Adrenal gland (tissue), 12 donors: Measurements from ENCODE around the gene SRGAP3. TPM values are rescaled to one million over a fixed set of nuclear protein-coding genes. Genes with fewer than 3 reads are reported as not detected.

Experiments used
- DNase-seq, 7 donors: peaks; one replicate each; pipeline ENCODE4 v3.0.0-alpha.2; 2019 to 2020
- H3K27ac ChIP-seq, 5 donors: fragments of 200-600 bp; sonication (generic) in 4 of 5; 1 replicate in 3 of 5; 2 replicates in 2 of 5; pipeline versions ENCODE4 v1.5.1 to v1.8.0; 2016 to 2020; ENCODE audit warnings: mild to moderate bottlenecking in 1 of 5
- H3K27me3 ChIP-seq: fragments of 200-600 bp; 2 replicates; pipeline ENCODE4 v1.8.0; 2021
- H3K36me3 ChIP-seq, 2 donors: fragments of 200-600 bp; replicated peaks in 1 of 2; 1 replicate in 1 of 2; 2 replicates in 1 of 2; pipeline versions ENCODE4 v1.5.1 to v1.8.0; 2018 to 2022
- H3K4me1 ChIP-seq, 2 donors: fragments of 200-600 bp; replicated peaks in 1 of 2; 1 replicate in 1 of 2; 2 replicates in 1 of 2; pipeline versions ENCODE4 v1.5.1 to v1.8.0; 2018 to 2021
- H3K4me3 ChIP-seq, 4 donors: fragments of 200-600 bp; sonication (generic) in 3 of 4; one replicate each; pipeline ENCODE4 v1.5.1; 2016 to 2018
- H3K9me3 ChIP-seq, 3 donors: fragments of 200-600 bp; sonication (generic) in 1 of 3; replicated peaks in 1 of 3; 1 replicate in 2 of 3; 2 replicates in 1 of 3; pipeline versions ENCODE4 v1.5.1 to v1.8.0; 2016 to 2021
- CTCF ChIP-seq, 6 experiments: fragments of 450-650 bp in 4 of 6; fragments of 200-600 bp in 2 of 6; sonication (generic) in 1 of 6; IDR thresholded peaks; 1 replicate in 5 of 6; 2 replicates in 1 of 6; pipeline versions ENCODE4 v1.5.1 to v1.8.0; 2016 to 2021; ENCODE audit warnings: antibody characterized with exemption in 6 of 6, mild to moderate bottlenecking in 2 of 6, moderate library complexity in 1 of 6
- POLR2A ChIP-seq, 2 donors: fragments of 450-650 bp; IDR thresholded peaks; one replicate each; pipeline ENCODE4 v1.6.1; 2017; ENCODE audit warnings: antibody characterized with exemption in 2 of 2, mild to moderate bottlenecking in 2 of 2, moderate library complexity in 1 of 2
- WGBS, 4 donors: extraction: QIAGEN DNeasy Blood & Tissue Kit in 2 of 4; methylation state at CpG; one replicate each; pipeline versions ENCODE4 v1.1.5 to v1.1.7; 2013 to 2017; 5-methylcytosine and 5-hydroxymethylcytosine counted together
- intact Hi-C, 2 donors: fragments of 100-400 bp; cut with DNase I; formaldehyde crosslinking; loops; one replicate each; pipeline versions ENCODE4 v1.14.1 to v1.15.0; 2022 to 2023
- polyA plus RNA-seq, 3 donors: library from polyadenylated mRNA; stranded (reverse); fragments of 200-250 nt in 2 of 3; fragments of 350-450 nt in 1 of 3; fragmentation: Illumina TruSeq in 1 of 3; extraction: RNeasy Lipid Tissue Mini Kit (QIAGEN cat#74804) in 1 of 3; gene quantifications; one replicate each; pipeline ENCODE4 v1.2.3, GENCODE V29; 2013 to 2014
- total RNA-seq, 9 donors: library from RNA; depleted of rRNA in 4 of 9; stranded (reverse); fragments of >200 nt in 4 of 9; fragments of 120-200 nt in 1 of 9; fragmentation: NEBNext Ultra II Directional in 1 of 9; extraction: Animal tissue kit (Norgen Biotek cat#: 25700) in 1 of 9; gene quantifications; one replicate each; pipeline versions ENCODE4 v1.1.0 to v1.2.4, GENCODE V29; 2013 to 2023
- donor health status: healthy with polysubstance abuse.
- donor health status: Bipolar disorder and iron deficiency.
- donor health status: DM: yes; HTN: yes; CAD: no.
- donor health status: DM: no; HTN: no; CAD: no.
- donor health status: DM: no; HTN: no; CAD: no.
- donor health status: DM: yes; HTN: yes; CAD: no.

Gene SRGAP3
- total and polyA plus RNA-seq, 12 donors = 3.3 to 35.0 (median 17.8) TPM

DNA sequence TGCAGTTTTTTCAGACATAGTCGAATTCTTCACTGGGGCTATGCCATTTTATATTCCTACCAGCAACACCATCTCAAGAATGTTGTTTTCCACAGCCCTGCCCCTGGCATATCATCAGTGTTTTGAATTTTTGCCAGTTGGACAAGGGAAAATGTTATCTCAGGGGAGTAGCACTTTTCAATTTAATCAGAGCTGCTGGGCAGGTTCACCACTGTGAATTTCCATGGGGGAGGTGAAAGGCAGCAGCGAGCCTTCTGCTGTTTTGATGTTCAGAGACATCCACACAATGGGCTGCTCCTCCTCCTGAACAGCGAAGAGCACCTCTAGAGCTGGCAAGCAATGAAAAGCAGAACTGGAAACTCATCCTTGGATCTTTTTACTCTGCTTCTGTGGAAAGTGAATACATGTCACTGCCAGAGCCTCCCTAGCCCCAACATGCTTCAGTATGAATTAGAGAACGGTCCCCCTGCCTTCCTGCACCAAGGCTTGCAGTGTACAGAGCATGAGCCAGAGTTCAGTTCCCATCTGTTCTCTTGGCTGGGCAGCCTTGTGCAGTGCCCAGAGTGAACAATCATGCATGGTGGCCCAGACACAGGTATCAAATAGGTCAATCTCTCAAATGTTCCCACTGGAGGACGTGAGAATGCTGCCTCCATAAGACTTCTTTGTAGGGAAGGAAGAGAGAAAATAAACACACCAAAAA is 230.0 kb downstream of the SRGAP3 start:
- H3K36me3 ChIP-seq = no peaks in the 10 kb centered on the region
- H3K4me3 ChIP-seq = no peak overlapping the region
- no peak for TF ChIP-seq POLR2A (IDR thresholded peaks at IDR 0.05)
- TF ChIP-seq CTCF (IDR thresholded peaks at IDR 0.05) = no peak
- H3K27me3 ChIP-seq = no peaks in the 10 kb centered on the region
- intact Hi-C loops = no loop called here
- H3K4me1 ChIP-seq = peaks cover 0 to 9% of the 10 kb centered on the region in 2 donors
- no peaks in the 10 kb centered on the region for H3K9me3 ChIP-seq
- no peak for DNase-seq
- no peak overlapping the region for H3K27ac ChIP-seq
- 75 to 83% (median 83%) methylated on average over 5 of the region's 5 CpGs for WGBS, 4 donors

- H3K9me3 ChIP-seq = no peaks in the 10 kb centered on the region
- H3K27me3 ChIP-seq = no peaks in the 10 kb centered on the region
- H3K4me3 ChIP-seq = no peak overlapping the region
- H3K4me1 ChIP-seq = no peaks in the 10 kb centered on the region
- H3K27ac ChIP-seq = no peak overlapping the region
- WGBS, 4 donors = 93 to 95% (median 93%) methylated on average over 7 of the region's 7 CpGs
- H3K36me3 ChIP-seq = peaks cover 0 to 7% of the 10 kb centered on the region in 2 donors
- intact Hi-C loops = no loop called here
- DNase-seq = no peak
- no peak for TF ChIP-seq POLR2A (IDR thresholded peaks at IDR 0.05)
Measured at GRCh38 chr3:9015250-9015649, 234.2 kb downstream of the SRGAP3 start.

DNA sequence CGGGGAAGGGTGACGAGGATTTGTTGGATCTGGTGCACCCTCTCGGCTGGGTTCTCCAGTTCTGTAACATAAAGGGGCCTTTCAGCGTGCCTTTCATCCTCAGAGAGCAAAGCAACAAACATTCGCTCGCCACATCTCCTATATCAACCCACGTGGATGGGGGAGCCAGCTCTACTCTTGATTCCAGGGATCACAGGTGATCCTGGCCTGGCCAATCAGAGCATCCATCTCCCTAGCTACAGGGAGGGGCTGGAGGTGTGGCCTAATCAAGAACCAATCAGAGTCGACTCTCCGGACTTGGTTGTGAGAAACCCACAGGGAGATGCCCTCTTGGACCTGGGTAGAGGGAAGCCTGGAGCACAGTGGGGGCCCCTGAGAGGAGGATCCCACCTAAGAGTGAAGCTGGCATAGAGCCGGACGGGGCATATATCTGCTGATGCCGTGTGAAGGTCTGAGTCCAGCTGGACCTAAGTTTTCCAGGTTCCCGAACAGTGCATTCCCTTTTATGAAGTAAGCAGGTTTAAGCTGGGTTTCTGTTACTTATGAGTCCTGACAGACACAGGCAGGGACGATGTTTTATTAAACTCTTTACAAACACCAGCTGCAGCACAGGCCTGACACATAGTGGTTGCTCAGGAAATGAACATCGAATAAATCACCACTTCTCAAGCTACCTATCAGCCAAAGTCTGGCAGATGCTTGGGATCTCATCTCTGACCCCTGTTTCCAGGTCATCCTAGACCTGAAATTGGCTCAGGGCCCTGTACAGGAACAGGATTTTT is 235.5 kb downstream of the SRGAP3 start:
- 89 to 93% (median 91%) methylated on average over 12 to 15 of the region's 15 CpGs for WGBS, 4 donors
- no peak for TF ChIP-seq CTCF (IDR thresholded peaks at IDR 0.05)
- TF ChIP-seq POLR2A (IDR thresholded peaks at IDR 0.05) = no peak
- no peak for DNase-seq
- intact Hi-C loops = no loop called here
- no peak overlapping the region for H3K27ac ChIP-seq
- H3K4me3 ChIP-seq = no peak overlapping the region
- no peaks in the 10 kb centered on the region for H3K9me3 ChIP-seq
- H3K27me3 ChIP-seq = no peaks in the 10 kb centered on the region
- no peaks in the 10 kb centered on the region for H3K4me1 ChIP-seq
- peaks cover 0 to 7% of the 10 kb centered on the region in 2 donors for H3K36me3 ChIP-seq

DNA sequence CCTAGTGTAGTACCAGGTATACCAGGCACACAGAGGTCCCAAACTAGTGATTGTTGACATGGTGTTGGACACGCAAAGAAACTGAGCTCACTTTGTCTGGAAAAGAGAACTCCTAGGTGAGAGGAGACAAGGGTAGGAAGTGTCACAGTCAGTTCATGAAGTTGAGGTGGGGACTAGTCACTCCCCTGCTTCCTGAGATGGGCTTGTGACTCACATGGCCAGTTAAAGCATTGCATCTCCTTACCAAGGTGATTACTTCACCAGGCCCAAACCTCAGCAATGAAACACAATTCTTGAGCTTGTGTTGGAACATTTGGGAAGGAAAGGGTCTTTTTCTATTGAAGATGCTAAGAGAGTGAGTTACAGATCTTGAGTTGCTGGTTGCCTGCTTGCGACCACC is 236.9 kb downstream of the SRGAP3 start:
- Histone ChIP-seq H3K4me3 (no peak overlapping the region), H3K27me3 (no peaks in the 10 kb centered on the region), H3K27ac (no peak overlapping the region), H3K4me1 (no peaks in the 10 kb centered on the region), H3K36me3 (peaks cover 0 to 7% of the 10 kb centered on the region in 2 donors), H3K9me3 (no peaks in the 10 kb centered on the region)
- intact Hi-C loops = no loop called here
- TF ChIP-seq CTCF (IDR thresholded peaks at IDR 0.05) = no peak
- no peak for TF ChIP-seq POLR2A (IDR thresholded peaks at IDR 0.05)
- 94 to 100% (median 96%) methylated on average over 2 of the region's 2 CpGs for WGBS, 4 donors
- no peak for DNase-seq
